Activated CD4-positive, alpha-beta T cell treated with anti-CD3 and anti-CD28 coated beads, Interleukin-2, amount 50 U/mL, for 1 hour (primary cell): ENCODE data around the gene KCNC3.
A peak's percentile ranks its signal among the peaks of the same experiment; 100 is the strongest.

ENCODE experiments used
- DNase-seq: peaks from one replicate; pipeline ENCODE4 v3.0.0-alpha.2; 2020

Gene KCNC3

DNA sequence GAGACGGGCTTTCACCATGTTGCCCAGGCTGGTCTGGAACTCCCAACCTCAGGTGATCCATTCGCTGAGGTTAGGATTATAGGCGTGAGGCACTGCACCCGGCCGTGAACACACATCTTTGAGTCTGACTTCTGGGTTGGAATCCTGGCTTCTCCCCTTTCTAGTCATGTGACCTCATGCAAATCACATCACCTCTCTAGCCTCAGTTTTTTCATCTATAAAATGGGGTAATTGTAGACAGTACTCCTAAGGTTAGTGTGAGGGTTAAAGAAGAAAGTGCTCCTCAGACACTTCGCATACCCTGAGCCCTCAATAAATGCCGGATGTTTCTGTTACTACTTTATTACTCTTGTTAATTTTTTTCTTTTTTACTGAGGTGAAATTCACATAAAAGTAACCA lies 55.4 kb downstream of the KCNC3 start:
- no peak for DNase-seq

DNA sequence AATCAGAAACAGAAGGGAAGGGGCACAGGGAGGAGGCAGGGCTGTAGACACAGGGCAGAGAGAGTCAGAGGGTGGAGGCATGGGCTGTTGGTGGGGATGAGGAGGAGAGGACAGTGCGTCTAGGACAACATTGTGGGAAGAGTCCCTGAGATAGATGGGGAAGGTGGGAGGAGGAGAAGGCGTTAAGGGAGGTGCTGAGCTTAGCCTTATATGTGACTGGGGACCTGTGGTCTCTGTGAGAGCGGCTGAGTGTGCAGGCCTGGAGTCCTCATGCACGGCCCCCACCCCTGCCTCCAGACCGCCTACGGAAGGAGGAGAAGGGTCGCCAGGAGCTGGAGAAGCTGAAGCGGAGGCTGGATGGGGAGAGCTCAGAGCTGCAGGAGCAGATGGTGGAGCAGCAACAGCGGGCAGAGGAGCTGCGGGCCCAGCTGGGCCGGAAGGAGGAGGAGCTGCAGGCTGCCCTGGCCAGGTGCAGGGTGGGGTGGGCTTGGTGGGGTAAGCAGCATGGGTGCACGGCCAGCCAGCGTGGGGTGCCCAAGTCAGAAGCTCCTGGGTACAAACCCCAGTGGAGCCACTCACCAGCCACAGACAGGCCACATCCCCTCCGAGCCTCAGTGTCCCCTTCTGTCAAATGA lies 56.8 kb downstream of the KCNC3 start:
- no peak for DNase-seq

DNA sequence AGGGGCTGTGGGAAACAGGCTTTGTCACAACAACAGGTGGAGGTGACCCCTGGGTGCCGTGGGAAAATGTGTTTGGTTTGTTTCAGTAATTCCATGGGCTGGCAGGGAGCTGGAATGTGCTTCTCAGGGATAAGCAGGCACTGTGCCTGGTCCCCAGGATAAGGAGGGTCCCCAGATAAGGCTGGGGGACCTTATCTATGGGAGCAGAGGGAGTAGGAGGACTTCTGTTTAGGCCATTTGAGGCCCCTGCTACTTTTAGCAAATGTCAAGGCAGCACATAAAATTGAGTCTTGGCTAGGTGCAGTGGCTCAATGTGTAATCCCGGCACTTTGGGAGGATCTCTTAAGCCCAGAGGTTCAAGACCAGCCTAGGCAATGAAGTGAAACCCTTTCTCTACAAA lies 59.5 kb downstream of the KCNC3 start:
- no peak for DNase-seq

DNA sequence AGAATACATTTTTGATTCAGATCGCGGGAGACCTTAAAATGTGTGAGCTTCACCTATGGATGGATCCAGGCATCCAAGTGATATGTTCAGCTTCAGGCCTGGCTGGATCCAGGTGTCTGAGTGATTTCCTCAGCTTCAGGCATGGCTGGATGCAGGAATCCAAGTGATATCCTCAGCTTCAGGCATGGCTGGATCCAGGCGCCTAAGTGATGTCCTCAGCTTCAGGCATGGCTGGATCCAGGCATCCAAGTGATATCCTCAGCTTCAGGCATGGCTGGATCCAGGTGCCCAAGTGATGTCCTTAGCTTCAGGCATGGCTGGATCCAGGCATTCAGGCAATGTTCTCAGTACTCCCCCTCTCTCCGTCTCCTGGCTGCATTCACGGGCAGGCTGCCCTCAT lies 60.7 kb downstream of the KCNC3 start:
- DNase-seq: no peak

DNA sequence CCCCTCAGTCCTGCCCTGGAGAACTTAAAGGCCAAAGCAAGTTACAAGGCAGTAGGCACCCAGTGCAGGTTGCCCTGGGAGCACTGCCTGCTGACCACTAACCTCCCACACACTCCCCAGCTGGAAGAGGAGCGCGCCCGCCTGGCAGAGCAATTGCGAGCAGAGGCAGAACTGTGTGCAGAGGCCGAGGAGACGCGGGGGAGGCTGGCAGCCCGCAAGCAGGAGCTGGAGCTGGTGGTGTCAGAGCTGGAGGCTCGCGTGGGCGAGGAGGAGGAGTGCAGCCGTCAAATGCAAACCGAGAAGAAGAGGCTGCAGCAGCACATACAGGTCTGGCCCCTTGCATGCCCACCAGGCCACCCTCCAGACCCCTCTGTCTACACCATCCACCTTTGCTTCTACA lies 61.1 kb downstream of the KCNC3 start:
- DNase-seq: no peak

DNA sequence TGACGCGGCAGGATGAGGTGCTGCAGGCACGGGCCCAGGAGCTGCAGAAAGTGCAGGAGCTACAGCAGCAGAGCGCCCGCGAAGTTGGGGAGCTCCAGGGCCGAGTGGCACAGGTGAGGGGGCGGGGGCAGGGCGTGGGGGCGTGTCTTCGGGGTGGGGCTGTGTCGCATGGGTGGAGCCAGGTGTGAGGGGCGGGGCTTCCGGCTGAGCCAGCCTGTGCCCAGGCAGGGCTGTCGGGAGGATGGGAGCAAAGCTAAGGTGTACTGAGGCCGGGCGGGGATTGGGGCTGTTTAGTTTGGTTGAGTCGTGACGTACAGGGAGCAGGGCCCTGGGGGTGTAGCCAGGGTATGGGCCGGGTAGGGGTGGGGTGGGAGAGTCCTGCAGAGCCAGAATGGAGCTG lies 62.3 kb downstream of the KCNC3 start:
- peak; percentile 8 for DNase-seq

DNA sequence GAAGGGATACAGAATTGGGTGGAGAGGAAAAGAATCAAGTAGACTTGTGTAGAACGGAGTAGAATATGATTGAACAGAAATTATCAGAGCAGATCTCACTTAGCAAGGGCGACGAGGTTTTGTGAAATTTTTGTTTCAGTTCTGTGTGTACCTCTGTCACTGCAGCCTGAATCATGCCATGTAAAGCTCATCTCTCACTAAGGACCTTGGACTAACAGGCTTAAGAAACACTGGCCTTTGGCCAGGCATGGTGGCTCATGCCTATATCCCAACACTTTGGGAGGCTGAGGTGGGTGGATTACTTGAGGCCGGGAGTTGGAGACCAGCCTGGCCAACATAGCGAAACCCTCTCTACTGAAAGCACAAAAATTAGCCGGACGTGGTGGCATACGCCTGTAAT lies 63.1 kb downstream of the KCNC3 start:
- no peak for DNase-seq

DNA sequence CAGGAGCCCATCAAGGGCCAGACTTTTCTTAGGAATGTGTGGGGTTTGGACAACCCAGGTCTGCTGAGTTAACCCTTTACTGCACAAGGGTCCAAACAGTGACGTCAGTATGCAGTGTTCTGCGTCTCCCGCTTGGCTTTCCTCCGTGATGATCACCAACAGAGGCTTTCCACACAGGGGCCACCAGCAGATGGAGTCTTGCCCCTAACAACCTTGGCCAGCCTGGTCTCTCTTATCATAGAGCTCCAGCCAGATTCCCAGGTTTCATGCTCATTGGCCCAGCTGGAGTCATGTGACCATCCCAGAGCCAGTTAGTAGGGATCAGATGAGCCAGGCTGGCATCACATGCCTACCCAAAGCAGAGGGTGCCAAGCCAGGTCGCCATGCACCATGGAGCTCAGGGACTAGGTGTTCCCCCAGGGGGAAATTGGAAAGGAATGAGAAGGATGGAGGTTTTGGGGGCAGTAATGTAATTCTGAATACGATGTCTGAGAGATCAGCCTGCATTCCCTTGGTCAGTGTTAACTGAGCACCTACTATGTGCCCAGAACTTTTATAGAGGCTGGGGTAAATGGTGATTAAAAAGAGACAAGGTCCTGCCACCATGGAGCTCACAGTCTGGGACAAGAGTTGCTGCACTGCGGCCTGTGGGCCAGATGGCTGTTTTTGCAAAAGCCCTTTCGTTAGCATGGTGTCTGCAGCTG lies 64.5 kb downstream of the KCNC3 start:
- no peak for DNase-seq

DNA sequence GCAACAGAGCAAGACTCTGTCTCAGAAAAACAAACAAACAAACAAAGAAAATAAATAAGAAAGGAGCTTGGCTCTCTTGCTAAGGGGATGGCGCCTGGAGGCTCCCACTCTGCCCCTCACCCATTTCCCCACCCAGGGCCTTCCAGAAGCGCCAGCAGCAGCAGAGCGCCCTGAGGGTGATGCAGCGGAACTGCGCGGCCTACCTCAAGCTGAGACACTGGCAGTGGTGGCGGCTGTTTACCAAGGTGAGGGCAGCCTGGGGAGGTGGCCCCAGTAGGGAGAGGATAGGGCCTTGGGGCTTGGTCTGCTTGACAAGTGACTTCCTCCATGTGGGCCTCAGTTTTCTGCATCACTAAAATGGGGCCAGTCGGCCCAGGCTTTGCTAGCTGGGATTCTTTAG lies 66.0 kb downstream of the KCNC3 start:
- no peak for DNase-seq
